SK-MEL-5 (cell line): ENCODE results near the gene TSPAN16. TPM values are rescaled to one million over a fixed set of nuclear protein-coding genes. Genes with fewer than 3 reads are reported as not detected.

Experiments
- DNase-seq: peaks from one replicate; pipeline ENCODE4 v3.0.0-alpha.2; 2016; ENCODE audit warnings: low read depth, low spot score
- in situ Hi-C: cut with HindIII; loops from 2 replicates; pipeline ENCODE4 v1.10.0; 2016; ENCODE audit warnings: low sequenced_read_pairs, high pct_unique_total_duplicates, low pct_unique_long_range_greater_than_20kb
- polyA plus RNA-seq, 2 experiments: library from polyadenylated mRNA; depleted of rRNA; stranded (reverse); fragments of >200 nt; gene quantifications; 2 replicates each; pipeline ENCODE4 v1.2.3, GENCODE V29; 2015
- total RNA-seq: library from RNA; depleted of rRNA; stranded (reverse); fragments of >200 nt; shearing (Covaris generic); gene quantifications from 2 replicates; pipeline ENCODE4 v1.2.3, GENCODE V29; 2014; rRNA removed

TSPAN16 gene, protein sequence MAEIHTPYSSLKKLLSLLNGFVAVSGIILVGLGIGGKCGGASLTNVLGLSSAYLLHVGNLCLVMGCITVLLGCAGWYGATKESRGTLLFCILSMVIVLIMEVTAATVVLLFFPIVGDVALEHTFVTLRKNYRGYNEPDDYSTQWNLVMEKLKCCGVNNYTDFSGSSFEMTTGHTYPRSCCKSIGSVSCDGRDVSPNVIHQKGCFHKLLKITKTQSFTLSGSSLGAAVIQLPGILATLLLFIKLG
- not detected in 2 replicates for total RNA-seq
- polyA plus RNA-seq (2015; cell fraction: cytosol; rRNA removed), result not detected in 2 replicates
- not detected in 2 replicates for polyA plus RNA-seq (2015; cell fraction: nucleus; rRNA removed)

DNA sequence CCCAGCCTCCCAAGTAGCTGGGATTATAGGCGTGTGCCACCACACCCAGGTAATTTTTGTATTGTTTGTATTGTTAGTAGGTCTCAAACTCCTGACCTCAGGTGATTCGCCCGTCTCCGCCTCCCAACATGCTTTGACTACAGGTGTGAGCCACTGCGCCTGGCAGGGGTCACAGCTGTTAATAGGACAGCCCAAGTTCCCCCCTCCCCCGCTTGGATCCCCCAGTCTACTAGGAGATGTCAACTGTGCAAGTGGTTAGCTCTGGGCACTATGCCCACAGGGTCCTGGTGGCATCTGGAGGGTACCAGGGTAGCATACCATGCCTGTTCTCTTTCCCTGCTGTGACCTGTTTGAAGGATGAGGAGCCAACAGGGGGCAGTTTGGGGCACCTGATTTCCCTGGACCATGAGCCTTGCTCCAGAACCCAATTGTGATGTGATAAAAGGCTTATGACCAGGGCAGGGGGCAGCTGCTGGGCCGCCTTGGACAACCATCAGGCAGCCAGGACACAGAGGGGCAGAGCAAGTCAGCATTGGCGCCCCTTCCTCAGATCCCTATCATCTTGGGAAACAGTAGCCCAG is at the start of gene TSPAN16:
TSS of gene TSPAN16 (plus strand) at position 496 of the 581 bp plus-strand sequence. CDS start 138 bp downstream, outside the sequence.
- in situ Hi-C loops, result no loop called here

DNA sequence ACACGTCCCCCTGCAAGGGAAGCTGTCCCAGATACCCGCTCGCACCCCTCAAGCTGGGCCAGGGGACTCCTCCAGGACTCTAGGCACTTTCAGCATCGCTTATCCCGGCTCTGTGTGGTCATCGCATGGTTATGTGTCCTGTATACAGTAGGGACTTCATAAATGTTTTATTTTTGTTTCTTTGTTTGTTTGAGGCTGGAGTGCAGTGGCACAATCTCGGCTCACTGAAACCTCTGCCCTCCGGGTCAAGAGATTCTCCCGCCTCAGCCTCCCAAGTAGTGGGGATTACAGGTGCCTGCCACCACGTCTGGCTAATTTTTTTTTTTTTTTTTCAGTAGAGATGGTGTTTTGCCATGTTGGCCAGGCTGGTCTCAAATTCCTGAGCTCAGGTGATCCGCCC is 49.0 kb upstream of the TSPAN16 start:
- in situ Hi-C loops, result no loop called here
- DNase-seq, result no peak

More for the DNA sequence above, at the start of gene TSPAN16:
- no peak for DNase-seq

GRCh38 chr19:11247391-11247790 is 48.6 kb upstream of the TSPAN16 start:
- DNase-seq, result no peak
- in situ Hi-C loops, result no loop called here

GRCh38 chr19:11247934-11248333 is 48.0 kb upstream of the TSPAN16 start:
- in situ Hi-C loops, result no loop called here
- no peak for DNase-seq

- no peak for DNase-seq
- in situ Hi-C loops, result no loop called here
These were observed 47.1 kb upstream of the TSPAN16 start for GRCh38 chr19:11248852-11249251.

DNA sequence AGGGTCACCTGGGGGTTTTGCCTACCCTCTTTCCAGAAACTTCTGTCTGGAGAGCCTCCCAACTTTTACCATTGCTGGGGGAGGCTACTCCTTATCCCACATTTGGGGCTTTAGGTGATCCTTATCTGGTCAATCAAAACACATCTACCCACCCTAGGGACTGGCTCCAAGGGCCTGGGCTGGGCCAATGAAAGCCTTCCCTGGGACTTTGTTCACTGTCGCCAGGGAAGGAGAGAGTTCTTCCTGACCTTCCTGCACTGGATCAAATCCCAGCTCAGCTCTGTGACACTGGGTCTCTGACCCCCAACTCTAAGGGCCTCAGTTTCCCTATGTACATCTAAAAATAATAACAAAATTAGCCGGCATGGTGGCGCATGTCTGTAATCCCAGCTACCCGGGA is 44.7 kb upstream of the TSPAN16 start:
- peak; percentile 21 for DNase-seq
- in situ Hi-C loops, result no loop called here

DNA sequence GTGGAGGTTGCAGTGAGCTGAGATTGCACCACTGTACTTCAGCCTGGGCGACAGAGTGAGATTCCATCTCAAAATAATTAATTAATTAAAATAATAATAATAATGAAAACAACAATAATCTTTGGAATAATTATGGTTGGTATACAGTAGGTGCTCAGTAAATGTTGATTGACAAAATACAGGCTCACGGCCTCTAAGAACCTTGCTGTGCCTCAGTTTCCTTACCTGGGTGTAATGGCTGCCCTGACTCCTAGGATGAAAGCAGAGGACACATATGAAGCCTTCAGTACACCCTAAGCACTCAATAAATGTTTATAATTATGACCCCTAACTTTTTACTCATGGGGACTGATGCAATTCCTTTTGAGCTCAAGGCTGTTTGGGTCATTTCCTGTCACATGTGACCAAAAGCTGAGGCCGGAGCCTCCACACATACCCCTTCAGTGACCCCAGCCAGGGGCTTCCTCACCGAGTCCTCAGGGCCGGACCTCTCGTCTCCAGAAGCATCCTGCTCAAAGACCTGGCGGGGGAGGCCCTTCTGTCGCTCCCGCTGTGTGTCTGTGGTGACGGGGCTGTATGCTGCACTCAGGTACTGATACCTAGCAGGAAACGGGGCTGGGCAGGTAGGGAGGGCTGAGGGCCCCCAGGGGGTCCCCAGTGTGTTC is 44.2 kb upstream of the TSPAN16 start:
- DNase-seq, result no peak
- in situ Hi-C loops, result no loop called here

- DNase-seq, result no peak
- in situ Hi-C loops, result no loop called here
These were observed 43.1 kb upstream of the TSPAN16 start for GRCh38 chr19:11252665-11253355.

DNA sequence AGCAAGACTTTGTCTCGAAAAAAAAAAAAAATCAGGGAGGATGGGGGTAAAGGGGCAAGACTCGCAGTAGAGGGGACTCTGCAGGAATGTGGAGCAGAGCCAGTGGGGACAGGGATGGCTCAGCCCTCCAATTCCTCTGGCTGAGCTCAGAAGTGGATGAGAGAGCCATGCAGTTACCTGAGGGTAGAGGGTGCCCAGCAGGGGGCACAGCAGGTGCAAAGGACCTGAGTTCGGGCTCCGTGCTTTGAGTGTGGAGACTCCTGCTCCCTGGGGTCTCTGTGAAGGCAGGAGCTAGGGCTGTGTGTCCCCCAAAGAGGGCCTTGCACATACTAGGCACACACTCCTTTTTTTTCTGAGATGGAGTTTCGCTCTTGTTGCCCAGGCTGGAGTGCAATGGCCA is 41.3 kb upstream of the TSPAN16 start:
- no peak for DNase-seq
- in situ Hi-C loops, result no loop called here

DNA sequence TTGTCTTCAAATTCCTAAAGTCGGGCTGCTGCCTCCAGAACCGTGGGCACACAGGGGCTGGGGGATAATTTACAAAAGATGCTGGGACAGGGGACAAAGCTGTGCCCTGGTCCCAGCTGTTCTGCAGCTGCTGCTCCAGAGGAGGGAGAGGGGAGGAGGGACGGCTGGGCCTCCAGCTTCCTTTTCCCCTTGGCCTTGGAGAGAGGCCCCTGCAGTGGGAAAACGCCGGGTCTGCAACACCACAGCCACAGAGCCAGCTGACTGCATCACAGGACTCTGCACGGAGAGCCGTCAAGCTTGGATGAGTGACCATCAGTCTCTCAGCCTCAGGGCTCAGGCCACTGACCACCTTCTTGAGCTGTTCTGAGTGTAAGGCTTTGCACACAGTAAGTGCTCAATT is 39.8 kb upstream of the TSPAN16 start:
- in situ Hi-C loops, result no loop called here
- no peak for DNase-seq

DNA sequence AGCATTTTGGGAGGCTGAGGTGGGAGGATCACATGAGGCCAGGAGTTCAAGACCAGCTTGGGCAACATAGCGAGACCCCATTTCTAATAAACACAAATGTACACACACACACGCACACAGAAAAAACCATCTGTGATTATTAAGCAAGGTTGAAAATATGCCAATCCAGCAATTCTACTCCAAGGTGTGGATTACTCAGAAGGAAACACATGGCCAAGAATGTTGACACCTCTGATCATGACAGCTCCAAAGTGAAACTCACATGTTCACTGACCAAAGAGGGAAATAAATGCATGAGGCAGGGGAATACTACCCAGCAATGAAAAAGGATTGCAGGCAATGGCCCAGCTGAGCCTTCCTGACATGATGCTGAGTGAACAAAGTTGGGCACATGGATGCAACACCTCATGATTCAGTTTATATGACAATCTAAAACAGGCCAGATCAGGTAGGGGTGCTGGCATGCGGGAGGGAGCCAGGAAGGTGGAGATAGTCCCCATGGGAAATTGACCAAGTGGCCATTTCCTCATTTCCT is 38.0 kb upstream of the TSPAN16 start:
- in situ Hi-C loops, result no loop called here
- no peak for DNase-seq

GRCh38 chr19:11260996-11261395 is 35.0 kb upstream of the TSPAN16 start:
- in situ Hi-C loops, result no loop called here
- no peak for DNase-seq

DNA sequence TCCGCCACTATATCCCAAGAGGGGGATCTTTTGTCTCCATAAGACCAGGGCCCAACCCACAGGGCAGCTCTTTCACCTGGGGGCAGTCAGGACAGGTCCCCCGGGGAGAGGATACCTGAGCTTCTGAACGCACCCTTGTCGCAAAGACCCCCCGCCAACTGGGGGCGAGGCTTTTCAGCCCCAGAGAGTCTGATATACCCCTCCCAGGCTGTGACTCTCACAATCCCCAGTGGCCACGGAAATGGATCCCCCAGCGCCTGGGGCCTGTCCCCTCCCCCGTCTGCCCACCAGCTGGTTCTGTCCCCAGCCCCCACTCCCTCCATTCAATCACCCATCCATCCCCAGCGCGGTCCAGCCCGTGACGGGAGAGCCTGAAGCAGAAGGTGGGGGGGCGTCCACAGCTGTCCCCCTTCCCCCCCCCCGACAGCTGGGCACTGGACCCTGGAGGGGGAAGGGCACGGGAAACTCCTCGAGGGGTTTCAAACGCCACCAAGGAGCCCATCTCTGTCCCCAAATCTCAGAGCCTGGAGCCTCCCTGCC is 34.5 kb upstream of the TSPAN16 start:
- in situ Hi-C loops, result no loop called here

DNA sequence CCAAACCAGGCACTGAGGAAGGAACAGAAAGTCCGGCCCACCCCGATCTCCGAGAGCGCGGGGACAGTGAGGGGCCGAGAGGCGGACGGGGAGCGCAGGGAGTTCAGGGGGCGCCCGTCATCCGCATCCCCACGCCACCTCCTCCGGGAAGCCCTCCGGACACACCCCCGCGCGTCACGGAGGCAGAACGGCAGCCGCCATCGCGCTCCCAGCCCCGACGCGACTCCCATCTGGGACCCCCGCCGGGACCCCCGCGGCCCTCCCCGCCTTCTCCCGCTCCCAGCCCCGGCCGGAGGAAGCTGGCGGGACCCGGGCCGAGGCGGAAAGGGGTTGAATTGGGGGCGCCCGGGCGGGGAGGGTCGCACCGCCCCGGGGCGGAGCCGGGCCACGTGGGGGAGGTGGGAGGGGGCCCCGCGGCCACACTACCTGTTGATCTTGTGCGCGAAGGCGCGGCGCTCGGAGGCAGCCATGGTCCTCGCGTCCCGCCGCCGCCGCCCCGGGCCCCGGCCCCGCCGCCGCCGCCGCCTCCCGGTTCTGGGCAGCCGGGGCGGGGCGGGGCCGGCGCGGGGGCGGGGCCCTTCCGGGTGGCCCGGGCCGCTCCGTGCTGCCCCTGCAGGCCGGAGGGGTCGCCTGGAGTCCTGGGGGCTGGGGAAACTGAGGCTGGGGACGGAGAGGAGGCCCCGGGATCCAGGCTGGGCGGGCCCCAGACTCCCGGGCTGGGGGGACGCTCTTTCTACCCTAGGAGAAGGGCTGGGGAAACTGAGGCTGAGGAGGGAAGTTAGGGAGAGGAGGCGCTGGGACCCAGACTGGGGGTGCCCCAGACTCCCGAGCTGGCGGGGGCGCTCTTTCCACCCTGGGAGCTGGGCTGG is 33.8 kb upstream of the TSPAN16 start, which contains the start of gene DOCK6:
TSS of gene DOCK6 (minus strand) at position 554 of the 869 bp plus-strand sequence. CDS start at position 470, 84 bp downstream.
- in situ Hi-C loops, result no loop called here
- no peak for DNase-seq

More for the DNA sequence above, 34.5 kb upstream of the TSPAN16 start:
- DNase-seq, result no peak

DNA sequence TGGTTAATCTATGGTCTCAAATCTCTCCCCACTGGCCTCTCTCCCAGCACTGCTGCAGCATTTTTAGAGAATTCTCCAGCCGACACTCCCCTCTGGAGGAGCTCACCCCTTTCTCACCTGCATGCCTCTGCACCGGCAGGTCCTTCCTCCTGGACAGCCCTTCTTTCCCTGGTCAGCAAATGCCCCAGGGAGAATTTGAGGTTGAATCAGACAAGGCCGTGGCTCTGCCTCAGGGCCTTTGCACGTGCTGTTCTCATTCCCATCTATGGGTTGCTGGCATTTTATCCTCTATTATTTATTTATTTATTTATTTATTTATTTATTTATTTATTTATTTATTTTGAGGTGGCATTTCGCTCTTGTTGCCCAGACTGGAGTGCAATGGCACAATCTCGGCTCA is 32.2 kb upstream of the TSPAN16 start:
- no peak for DNase-seq
- in situ Hi-C loops, result no loop called here

DNA sequence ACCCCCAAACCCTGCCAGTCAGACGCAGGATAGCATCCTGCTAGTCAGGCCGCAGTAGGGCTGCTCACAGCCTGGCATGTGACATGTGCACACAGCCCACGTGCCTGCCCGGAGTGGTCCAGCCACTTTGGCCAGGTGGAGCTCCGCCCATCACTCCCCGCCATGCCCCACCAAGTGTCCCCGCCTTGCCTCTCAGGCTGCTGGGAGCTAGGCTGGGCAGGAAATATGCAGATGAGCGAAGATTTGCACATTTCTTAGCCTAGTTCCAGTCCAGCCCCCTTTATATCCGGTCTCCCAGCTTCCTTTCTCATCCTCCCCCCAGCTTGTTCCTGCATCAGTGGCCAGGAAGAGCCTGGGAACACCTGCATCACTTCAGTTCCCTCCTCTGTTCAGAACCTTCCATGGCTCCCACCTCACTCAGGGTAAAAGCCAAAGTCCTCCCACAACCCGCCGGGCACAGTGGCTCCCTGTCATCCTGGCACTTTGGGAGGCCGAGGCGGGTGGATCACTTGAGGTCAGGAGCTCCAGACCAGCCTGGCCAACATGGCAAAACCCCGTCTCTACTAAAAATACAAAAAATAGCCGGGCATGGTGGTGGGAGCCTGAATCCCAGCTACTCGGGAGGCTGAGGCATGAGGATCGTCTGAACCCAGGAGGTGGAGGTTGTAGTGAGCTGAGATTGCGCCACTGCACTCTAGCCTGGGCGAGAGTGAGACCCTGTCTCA is 31.3 kb upstream of the TSPAN16 start:
- in situ Hi-C loops, result no loop called here
- DNase-seq, result no peak
